AG04449 (cell line): ENCODE data around the gene SPATA25.

ENCODE experiments used
- CTCF ChIA-PET: fragments of 350-600 bp; formaldehyde crosslinking; extraction: SDS; loops from one replicate; lab custom pipeline; 2021; ENCODE audit warnings: antibody characterized with exemption; lab: Yijun Ruan, JAX
- POLR2A ChIA-PET: fragments of 400-600, 350-600 bp; formaldehyde crosslinking; extraction: SDS; loops from one replicate; lab custom pipeline; 2020; ENCODE audit warnings: antibody characterized with exemption, inconsistent platforms; lab: Yijun Ruan, JAX
- DNase-seq: peaks from one replicate; pipeline ENCODE4 v3.0.0-alpha.2; 2010; ENCODE audit warnings: low read depth, low spot score
- H3K4me3 ChIP-seq: 2 replicates; pipeline ENCODE4 v1.5.1; 2011; ENCODE audit warnings: low read depth, mild to moderate bottlenecking, control low read depth, low read length
- TF ChIP-seq, protein P1 (sequence below): IDR thresholded peaks from one replicate; pipeline ENCODE4 v1.5.1; 2011; ENCODE audit warnings: mild to moderate bottlenecking, moderate library complexity, low read length, control low read depth, inconsistent platforms; ENCODE audit not compliant: insufficient read depth; ENCODE audit errors: missing control alignments

The SPATA25 gene

DNA sequence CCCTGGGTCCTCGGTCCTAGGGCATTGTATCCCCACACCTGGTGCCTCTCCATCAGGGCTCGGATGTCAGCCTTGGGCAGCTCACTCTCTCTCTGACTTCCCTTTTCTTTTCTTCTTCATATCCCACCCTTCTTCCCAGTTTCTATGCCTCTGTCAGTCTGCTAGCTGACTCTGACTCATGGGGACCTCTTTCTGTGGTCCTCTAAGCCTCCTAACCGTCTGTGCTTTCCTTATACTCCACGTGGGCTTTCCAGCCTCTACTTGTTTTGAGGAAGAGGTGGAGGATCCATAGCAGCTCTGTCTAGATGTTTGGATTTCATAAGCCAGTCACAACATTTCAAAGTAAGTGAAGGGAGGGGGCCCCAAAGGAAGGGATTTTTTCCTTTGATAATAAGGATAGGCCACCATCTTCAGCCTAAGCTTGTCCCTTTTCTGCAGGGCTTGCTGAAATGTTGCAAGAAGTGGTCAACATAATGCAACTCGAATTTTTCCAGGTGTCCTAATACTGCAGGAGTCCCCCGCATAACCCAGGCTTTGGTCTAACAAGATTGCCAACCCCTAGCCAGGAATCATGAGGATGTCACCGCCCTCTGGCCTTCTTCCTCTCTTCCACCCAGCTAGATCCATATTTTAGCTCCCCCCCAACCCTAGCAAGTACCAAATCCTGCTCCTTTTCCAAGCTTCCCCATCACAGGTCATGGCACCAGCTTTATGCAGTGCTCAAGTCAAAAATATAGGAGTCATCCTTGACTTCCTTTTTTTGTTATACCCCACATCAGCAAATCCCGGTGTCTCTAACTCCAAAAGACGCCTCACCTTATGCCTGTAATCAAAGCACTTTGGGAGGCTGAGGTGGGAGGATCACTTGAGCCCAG is 33.3 kb upstream of the SPATA25 start:
- ChIA-PET CTCF (interaction anchor here (0.8 to 0.9 kb wide), 2 partner anchors 12 to 13 kb away, joined by 3 to 4 read pairs; no protein-coding TSS in a partner anchor), POLR2A (interaction anchor here (1.9 kb wide), 1 partner anchor 14 kb away, joined by 13 read pairs; the partner anchor contains the start of gene PCIF1)
- no peak overlapping the region for H3K4me3 ChIP-seq
- no peak for DNase-seq
- TF ChIP-seq, protein P1, sequence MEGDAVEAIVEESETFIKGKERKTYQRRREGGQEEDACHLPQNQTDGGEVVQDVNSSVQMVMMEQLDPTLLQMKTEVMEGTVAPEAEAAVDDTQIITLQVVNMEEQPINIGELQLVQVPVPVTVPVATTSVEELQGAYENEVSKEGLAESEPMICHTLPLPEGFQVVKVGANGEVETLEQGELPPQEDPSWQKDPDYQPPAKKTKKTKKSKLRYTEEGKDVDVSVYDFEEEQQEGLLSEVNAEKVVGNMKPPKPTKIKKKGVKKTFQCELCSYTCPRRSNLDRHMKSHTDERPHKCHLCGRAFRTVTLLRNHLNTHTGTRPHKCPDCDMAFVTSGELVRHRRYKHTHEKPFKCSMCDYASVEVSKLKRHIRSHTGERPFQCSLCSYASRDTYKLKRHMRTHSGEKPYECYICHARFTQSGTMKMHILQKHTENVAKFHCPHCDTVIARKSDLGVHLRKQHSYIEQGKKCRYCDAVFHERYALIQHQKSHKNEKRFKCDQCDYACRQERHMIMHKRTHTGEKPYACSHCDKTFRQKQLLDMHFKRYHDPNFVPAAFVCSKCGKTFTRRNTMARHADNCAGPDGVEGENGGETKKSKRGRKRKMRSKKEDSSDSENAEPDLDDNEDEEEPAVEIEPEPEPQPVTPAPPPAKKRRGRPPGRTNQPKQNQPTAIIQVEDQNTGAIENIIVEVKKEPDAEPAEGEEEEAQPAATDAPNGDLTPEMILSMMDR = no peak

- TF ChIP-seq, protein P1 = no peak
- ChIA-PET CTCF (interaction anchor here (0.6 to 0.9 kb wide), 5 partner anchors 11 to 97 kb away, joined by 3 to 4 read pairs (median 3); no protein-coding TSS in a partner anchor), POLR2A (interaction anchor here (1.0 to 1.9 kb wide), 2 partner anchors 14 to 28 kb away, joined by 3 to 13 read pairs; partner anchors contain the start of gene PCIF1)
- H3K4me3 ChIP-seq = no peak overlapping the region
- no peak for DNase-seq
Measured at GRCh38 chr20:45919542-45920399, 32.3 kb upstream of the SPATA25 start.

- ChIA-PET POLR2A (interaction anchor here (1.0 to 1.9 kb wide), 2 partner anchors 15 to 27 kb away, joined by 3 to 13 read pairs; partner anchors contain the start of gene PCIF1), CTCF (interaction anchor here (0.6 to 0.9 kb wide), 4 partner anchors 10 to 98 kb away, joined by 3 to 4 read pairs (median 3); no protein-coding TSS in a partner anchor)
- TF ChIP-seq, protein P1 = no peak
- DNase-seq = no peak
- no peak overlapping the region for H3K4me3 ChIP-seq
Measured at GRCh38 chr20:45918779-45919537, 31.5 kb upstream of the SPATA25 start.

DNA sequence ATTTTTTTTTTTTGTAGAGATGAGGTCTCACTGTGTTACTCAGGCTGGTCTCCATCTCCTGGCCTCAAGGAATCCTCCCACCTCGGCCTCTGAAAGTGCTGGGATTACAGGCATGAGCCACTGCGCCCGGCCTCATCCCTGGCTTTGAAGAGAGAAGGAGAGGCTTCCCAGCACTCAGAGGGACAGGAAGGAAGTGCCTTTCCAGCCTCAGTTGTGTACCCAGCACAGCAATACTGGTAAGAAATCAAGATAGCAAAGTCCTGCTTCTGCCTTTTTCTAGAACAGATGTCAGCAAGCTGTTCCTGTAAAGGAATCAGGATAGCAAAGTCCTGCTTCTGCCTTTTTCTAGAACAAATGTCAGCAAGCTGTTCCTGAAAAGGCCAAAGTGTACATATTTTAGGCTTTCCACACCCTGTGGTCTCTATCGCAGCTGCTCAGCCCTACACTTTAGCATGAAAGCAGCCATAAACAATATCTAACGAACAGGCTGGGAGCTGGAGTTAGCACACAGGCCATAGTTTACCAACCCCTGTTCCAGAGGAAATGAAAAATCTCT is 30.8 kb upstream of the SPATA25 start:
- TF ChIP-seq, protein P1 = no peak
- H3K4me3 ChIP-seq = no peak overlapping the region
- no peak for DNase-seq
- ChIA-PET POLR2A (no interaction called here), CTCF (interaction anchor here (0.8 to 0.9 kb wide), 3 partner anchors 15 to 29 kb away, joined by 3 to 5 read pairs (median 3); no protein-coding TSS in a partner anchor)

- no peak for DNase-seq
- ChIA-PET CTCF (interaction anchor here (0.8 to 1.0 kb wide), 3 partner anchors 13 to 28 kb away, joined by 3 to 5 read pairs (median 3); no protein-coding TSS in a partner anchor), POLR2A (interaction anchor here (0.7 kb wide), 1 partner anchor 132 kb away, joined by 3 read pairs; no protein-coding TSS in a partner anchor)
- no peak overlapping the region for H3K4me3 ChIP-seq
- TF ChIP-seq, protein P1 = no peak
Measured at GRCh38 chr20:45917790-45918141, 30.3 kb upstream of the SPATA25 start.
